SU-DHL-6 (cell line): Measurements from ENCODE around the gene TNFRSF21.

Experiments used
- EZH2phosphoT487 ChIP-seq: fragments of 200-600 bp; sonication (generic), shearing (Covaris generic); conservative IDR thresholded peaks from 2 replicates; pipeline ENCODE4 v1.6.1; 2018; ENCODE audit warnings: mild to moderate bottlenecking, antibody characterized with exemption, low read length, moderate library complexity, mixed read lengths
- TF ChIP-seq, protein P1 (sequence below): fragments of 200-600 bp; sonication (generic); IDR thresholded peaks from one replicate; pipeline ENCODE4 v1.5.1; 2017; ENCODE audit warnings: antibody characterized with exemption, mild to moderate bottlenecking, low read length, moderate library complexity; ENCODE audit not compliant: insufficient read depth, poor library complexity, severe bottlenecking

DNA sequence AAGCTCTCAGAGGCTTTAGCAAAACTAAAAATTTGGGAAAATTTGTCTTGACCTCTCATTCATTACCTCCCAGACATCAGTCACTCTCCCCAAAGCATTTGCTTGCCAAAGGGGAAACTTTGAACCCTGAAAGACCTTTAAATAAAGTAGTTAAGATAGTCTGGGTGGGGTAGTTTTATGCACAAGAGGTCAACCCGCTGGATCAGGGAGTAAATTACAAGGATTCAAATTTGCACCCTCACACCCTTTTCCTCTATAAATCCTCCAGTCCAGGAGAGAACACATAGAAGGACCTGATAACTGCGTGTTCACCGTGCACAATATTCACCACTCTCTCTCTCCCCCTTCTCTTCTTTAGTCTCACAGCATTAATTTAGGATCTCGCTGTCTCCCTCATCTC, 36.1 kb upstream of the TNFRSF21 start:
- TF ChIP-seq, protein P1, sequence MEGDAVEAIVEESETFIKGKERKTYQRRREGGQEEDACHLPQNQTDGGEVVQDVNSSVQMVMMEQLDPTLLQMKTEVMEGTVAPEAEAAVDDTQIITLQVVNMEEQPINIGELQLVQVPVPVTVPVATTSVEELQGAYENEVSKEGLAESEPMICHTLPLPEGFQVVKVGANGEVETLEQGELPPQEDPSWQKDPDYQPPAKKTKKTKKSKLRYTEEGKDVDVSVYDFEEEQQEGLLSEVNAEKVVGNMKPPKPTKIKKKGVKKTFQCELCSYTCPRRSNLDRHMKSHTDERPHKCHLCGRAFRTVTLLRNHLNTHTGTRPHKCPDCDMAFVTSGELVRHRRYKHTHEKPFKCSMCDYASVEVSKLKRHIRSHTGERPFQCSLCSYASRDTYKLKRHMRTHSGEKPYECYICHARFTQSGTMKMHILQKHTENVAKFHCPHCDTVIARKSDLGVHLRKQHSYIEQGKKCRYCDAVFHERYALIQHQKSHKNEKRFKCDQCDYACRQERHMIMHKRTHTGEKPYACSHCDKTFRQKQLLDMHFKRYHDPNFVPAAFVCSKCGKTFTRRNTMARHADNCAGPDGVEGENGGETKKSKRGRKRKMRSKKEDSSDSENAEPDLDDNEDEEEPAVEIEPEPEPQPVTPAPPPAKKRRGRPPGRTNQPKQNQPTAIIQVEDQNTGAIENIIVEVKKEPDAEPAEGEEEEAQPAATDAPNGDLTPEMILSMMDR: no peak
- no peak for TF ChIP-seq EZH2phosphoT487
